HEK293T (cell line): ENCODE measurements around the gene PRKG1.
A peak's percentile ranks its signal among the peaks of the same experiment; 100 is the strongest.

Experiments used
- CTCF ChIA-PET: fragments of 350-600 bp; formaldehyde crosslinking; extraction: SDS; loops from one replicate; lab custom pipeline; 2021; ENCODE audit warnings: antibody characterized with exemption, inconsistent platforms; lab: Yijun Ruan, JAX
- POLR2A ChIA-PET: fragments of 350-600 bp; formaldehyde crosslinking; extraction: SDS; loops from one replicate; lab custom pipeline; 2020; ENCODE audit warnings: antibody characterized with exemption, inconsistent platforms; lab: Yijun Ruan, JAX
- DNase-seq: peaks from one replicate; pipeline ENCODE4 v3.0.0; 2012; ENCODE audit warnings: mixed read lengths; ENCODE audit errors: extremely low spot score
- ARNT ChIP-seq: fragments of 450-650 bp; IDR thresholded peaks from 2 replicates; pipeline ENCODE4 v1.6.1; 2017; ENCODE audit warnings: mild to moderate bottlenecking
- BHLHE40 ChIP-seq: fragments of 450-650 bp; IDR thresholded peaks from 2 replicates; pipeline ENCODE4 v1.6.1; 2016; ENCODE audit warnings: mild to moderate bottlenecking, moderate library complexity, borderline replicate concordance
- CTBP1 ChIP-seq: fragments of 450-650 bp; IDR thresholded peaks from 2 replicates; pipeline ENCODE4 v1.6.1; 2016; ENCODE audit warnings: borderline replicate concordance
- ELF4 ChIP-seq: fragments of 450-650 bp; IDR thresholded peaks from 2 replicates; pipeline ENCODE4 v1.6.1; 2017; ENCODE audit warnings: antibody characterized with exemption
- FOXA1 ChIP-seq: fragments of 450-650 bp; IDR thresholded peaks from 2 replicates; pipeline ENCODE4 v1.6.1; 2016; ENCODE audit warnings: mild to moderate bottlenecking
- FOXK2 ChIP-seq: fragments of 450-650 bp; IDR thresholded peaks from 2 replicates; pipeline ENCODE4 v1.6.1; 2016; ENCODE audit warnings: mild to moderate bottlenecking
- FOXM1 ChIP-seq: fragments of 450-650 bp; IDR thresholded peaks from 2 replicates; pipeline ENCODE4 v1.6.1; 2017; ENCODE audit warnings: mild to moderate bottlenecking, borderline replicate concordance
- HDGF ChIP-seq: fragments of 450-650 bp; IDR thresholded peaks from 2 replicates; pipeline ENCODE4 v1.6.1; 2017; ENCODE audit warnings: antibody characterized with exemption, borderline replicate concordance
- L3MBTL2 ChIP-seq: fragments of 450-650 bp; conservative IDR thresholded peaks from 2 replicates; pipeline ENCODE4 v1.6.1; 2016; ENCODE audit warnings: mild to moderate bottlenecking
- LEF1 ChIP-seq: fragments of 450-650 bp; IDR thresholded peaks from 2 replicates; pipeline ENCODE4 v1.6.1; 2017; ENCODE audit warnings: mild to moderate bottlenecking, borderline replicate concordance
- NFRKB ChIP-seq: fragments of 450-650 bp; IDR thresholded peaks from 2 replicates; pipeline ENCODE4 v1.6.1; 2016; ENCODE audit warnings: mild to moderate bottlenecking, moderate library complexity
- SP1 ChIP-seq: fragments of 450-650 bp; IDR thresholded peaks from 2 replicates; pipeline ENCODE4 v1.6.1; 2017
- SUZ12 ChIP-seq: fragments of 450-650 bp; IDR thresholded peaks from 2 replicates; pipeline ENCODE4 v1.6.1; 2016; ENCODE audit warnings: mild to moderate bottlenecking
- TARDBP ChIP-seq: fragments of 450-650 bp; IDR thresholded peaks from 2 replicates; pipeline ENCODE4 v1.6.1; 2016
- ZNF384 ChIP-seq: fragments of 450-650 bp; IDR thresholded peaks from 2 replicates; pipeline ENCODE4 v1.6.1; 2016
- TF ChIP-seq, protein P1 (sequence below): fragments of 450-650 bp; IDR thresholded peaks from 2 replicates; pipeline ENCODE4 v1.6.1; 2016

PRKG1 gene

DNA sequence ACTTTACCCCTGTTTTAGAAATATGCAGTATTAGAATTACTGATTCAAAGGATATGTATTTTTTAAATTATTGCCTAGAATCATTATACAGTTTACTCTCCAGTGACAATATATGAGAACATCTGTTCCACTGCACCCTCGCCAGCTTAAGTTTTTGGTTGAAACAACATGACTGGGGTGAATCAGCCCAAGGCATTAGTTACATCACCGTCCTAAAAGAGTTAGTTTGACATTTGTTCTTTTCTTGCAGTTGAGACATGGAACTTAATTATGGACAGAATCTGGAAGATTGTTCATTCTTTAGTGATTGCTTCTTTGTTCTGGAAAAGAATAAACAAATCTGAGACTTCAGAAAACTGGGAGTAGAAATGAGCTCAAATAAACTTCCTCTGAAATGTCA is 1072.5 kb downstream of the PRKG1 start:
- CTCF ChIA-PET: interaction anchor here (0.6 kb wide), 1 partner anchor 671 kb away, joined by 3 read pairs; no protein-coding TSS in a partner anchor
- POLR2A ChIA-PET: no interaction called here
- TF ChIP-seq LEF1: no peak
- TF ChIP-seq FOXK2: no peak
- TF ChIP-seq ARNT: no peak
- TF ChIP-seq L3MBTL2: no peak
- no peak for TF ChIP-seq ZNF384
- no peak for TF ChIP-seq ELF4
- no peak for DNase-seq

DNA sequence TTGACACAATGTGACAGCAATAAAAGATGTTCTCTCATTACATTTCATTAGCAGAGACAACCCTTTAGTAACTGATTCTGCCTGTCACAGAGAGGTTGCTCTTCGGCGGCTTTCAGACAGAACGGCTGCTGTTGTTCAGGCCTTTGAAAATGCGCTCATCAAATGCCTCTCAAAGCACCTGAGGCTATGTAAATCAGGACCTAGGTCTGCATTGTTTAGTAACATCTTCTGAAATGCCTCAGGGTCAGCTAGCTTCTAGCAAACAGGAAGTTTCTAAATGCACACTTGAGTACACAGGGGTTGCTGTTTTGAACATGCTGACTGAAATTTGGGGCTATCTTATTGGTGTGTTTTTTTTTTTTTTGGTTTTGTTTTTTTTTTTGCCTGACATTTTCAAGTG is 1096.5 kb downstream of the PRKG1 start:
- ChIA-PET CTCF (interaction anchor here (0.6 kb wide), 1 partner anchor 397 kb away, joined by 3 read pairs; no protein-coding TSS in a partner anchor), POLR2A (no interaction called here)
- no peak for DNase-seq
- TF ChIP-seq FOXM1 (no peak), ARNT (no peak), TARDBP (no peak), HDGF (no peak), LEF1 (no peak), L3MBTL2 (no peak), FOXA1 (no peak), SP1 (no peak), SUZ12 (no peak), ZNF384 (no peak), BHLHE40 (no peak)
- TF ChIP-seq, protein P1, sequence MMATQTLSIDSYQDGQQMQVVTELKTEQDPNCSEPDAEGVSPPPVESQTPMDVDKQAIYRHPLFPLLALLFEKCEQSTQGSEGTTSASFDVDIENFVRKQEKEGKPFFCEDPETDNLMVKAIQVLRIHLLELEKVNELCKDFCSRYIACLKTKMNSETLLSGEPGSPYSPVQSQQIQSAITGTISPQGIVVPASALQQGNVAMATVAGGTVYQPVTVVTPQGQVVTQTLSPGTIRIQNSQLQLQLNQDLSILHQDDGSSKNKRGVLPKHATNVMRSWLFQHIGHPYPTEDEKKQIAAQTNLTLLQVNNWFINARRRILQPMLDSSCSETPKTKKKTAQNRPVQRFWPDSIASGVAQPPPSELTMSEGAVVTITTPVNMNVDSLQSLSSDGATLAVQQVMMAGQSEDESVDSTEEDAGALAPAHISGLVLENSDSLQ: no peak

DNA sequence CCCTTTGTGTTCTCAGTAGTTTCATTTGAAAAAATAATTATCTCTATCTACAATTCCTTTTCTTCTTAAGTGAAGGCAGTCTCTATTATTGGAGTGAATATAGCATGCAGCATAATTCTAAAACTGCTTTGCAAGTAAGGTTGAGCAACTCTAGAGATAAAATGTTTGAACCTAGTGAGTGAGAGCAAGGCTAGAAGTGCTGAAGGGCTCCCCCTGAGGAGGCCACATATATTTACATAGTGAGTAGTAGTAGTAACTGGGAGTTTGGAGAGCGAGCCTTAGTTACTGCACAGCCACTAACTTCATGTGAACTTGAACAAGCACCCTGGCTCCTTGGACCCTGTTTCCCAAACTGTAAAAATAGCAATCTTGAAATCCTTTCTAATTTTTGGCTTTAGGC is 1098.3 kb downstream of the PRKG1 start:
- POLR2A ChIA-PET: no interaction called here
- TF ChIP-seq ARNT: no peak
- TF ChIP-seq NFRKB: no peak
- no peak for TF ChIP-seq FOXM1
- TF ChIP-seq, protein P1: no peak
- TF ChIP-seq TARDBP: no peak
- no peak for TF ChIP-seq HDGF
- no peak for TF ChIP-seq ZNF384
- peak; percentile 28 for DNase-seq
- CTCF ChIA-PET: no interaction called here

DNA sequence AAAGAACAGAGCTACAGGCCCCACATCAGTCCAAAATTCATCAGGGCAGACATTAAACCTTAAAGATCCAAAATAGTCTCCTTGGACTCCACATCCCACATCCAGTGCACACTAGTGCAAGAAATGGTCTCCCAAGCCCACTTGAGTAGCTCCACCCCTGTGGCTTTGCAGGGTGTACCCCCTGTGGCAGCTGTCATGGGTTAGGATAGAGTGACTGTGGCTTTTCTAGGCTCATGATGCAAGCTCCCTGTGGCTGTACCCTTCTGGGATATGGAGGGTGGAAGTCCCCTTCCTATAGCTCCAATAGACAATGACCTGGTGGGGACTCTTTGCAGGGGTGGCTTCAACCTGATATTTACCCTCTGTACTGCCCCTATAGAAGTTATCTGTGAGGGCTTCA is 1111.0 kb downstream of the PRKG1 start:
- DNase-seq: no peak
- ChIA-PET CTCF (interaction anchor here (1.0 kb wide), 1 partner anchor 9 kb away, joined by 3 read pairs; no protein-coding TSS in a partner anchor), POLR2A (no interaction called here)
- TF ChIP-seq, protein P1: no peak
- TF ChIP-seq LEF1 (no peak), ZNF384 (no peak), SP1 (no peak), CTBP1 (no peak), ARNT (no peak), NFRKB (no peak), L3MBTL2 (no peak)

DNA sequence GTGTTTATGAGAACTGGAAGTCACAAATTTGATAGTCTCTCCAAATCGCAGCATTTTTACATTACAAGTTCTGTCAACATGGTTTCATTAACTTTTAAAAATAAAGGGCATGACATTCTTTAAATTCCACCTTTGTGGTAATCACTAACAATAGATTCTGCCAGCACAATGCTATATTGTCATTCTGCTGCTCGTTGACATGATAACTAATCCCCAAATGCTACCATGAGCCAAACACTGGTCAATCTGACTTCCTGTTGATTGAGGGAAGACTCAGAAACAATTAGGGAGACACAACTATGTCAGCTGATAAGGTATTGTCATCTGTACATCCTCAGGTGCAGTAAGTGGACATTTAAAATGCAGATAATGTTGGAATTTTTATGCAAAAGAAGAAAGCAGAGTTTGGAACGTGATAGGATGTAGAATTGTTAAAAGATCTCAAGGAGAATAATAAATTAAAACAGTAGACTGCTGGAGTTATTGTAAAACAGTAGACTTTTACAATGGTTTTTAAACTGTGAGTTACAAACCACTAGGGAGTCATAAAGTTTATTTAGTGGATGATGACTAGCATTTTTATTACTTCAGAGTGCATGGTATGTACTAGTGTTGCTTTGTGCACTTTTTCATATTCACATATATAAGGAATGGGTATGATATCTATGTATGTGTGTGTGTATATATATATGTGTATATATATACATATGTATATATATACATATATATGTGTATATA is 1113.4 kb downstream of the PRKG1 start:
- POLR2A ChIA-PET: no interaction called here
- no peak for DNase-seq
- TF ChIP-seq CTBP1 (0 out of 2 replicates have a peak, but pooled peaks have one; percentile 27), LEF1 (no peak)
- TF ChIP-seq, protein P1: peak; percentile 87
- CTCF ChIA-PET: no interaction called here

DNA sequence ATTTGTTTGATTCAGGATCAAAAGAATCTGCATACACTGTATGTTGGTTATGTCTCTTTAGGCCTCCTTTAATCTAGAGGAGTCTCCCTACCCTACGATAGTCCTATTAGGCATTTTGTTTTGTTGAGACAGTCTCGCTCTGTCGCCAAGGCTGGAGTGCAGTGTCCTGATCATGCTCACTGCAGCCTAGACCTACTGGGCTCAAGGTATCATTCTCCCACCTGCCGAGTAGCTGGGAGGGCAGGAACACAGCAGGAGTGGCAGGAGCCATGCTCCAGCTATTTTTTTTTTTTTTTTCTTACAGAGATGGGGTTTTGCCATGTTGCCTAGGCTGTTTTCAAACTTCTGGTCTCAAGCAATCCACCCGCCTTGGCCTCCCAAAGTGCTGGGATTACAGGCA is 1116.8 kb downstream of the PRKG1 start:
- DNase-seq: no peak
- ChIA-PET POLR2A (no interaction called here), CTCF (no interaction called here)
- no peak for TF ChIP-seq SP1
- TF ChIP-seq BHLHE40: no peak
- TF ChIP-seq FOXM1: no peak
- no peak for TF ChIP-seq CTBP1
- TF ChIP-seq ZNF384: no peak
- TF ChIP-seq FOXK2: no peak
- TF ChIP-seq L3MBTL2: no peak
- no peak for TF ChIP-seq SUZ12
